HG03342 (cell line): ENCODE measurements around the gene SIL1.
"Not testable (repeated sequence)": the region's sequence is repeated elsewhere in the genome, so short reads cannot be mapped to it uniquely, and the experiment has no call there.

Source experiments
- ATAC-seq: cut with Tn5 transposase; IDR thresholded peaks from one replicate; pipeline ENCODE4 v1.9.1; 2021; ENCODE audit warnings: mild to moderate bottlenecking, moderate library complexity; ENCODE audit not compliant: unreplicated experiment

The SIL1 gene

GRCh38 chr5:139177809-139178588, 20.2 kb downstream of the SIL1 start:
- peak; percentile 49 for ATAC-seq

GRCh38 chr5:139177281-139177680, 20.9 kb downstream of the SIL1 start:
- not testable (repeated sequence) for ATAC-seq

- ATAC-seq = not testable (repeated sequence)
Observed at GRCh38 chr5:139174382-139174781, 23.8 kb downstream of the SIL1 start.

GRCh38 chr5:139171779-139172404, 26.3 kb downstream of the SIL1 start:
- no peak for ATAC-seq

- no peak for ATAC-seq
Observed at GRCh38 chr5:139167952-139168720, 30.0 kb downstream of the SIL1 start.

- ATAC-seq = no peak
Observed at GRCh38 chr5:139167533-139167932, 30.6 kb downstream of the SIL1 start.

GRCh38 chr5:139167063-139167462, 31.1 kb downstream of the SIL1 start:
- no peak for ATAC-seq

GRCh38 chr5:139164897-139165296, 33.3 kb downstream of the SIL1 start:
- ATAC-seq = not testable (repeated sequence)

GRCh38 chr5:139164020-139164419, 34.1 kb downstream of the SIL1 start:
- no peak for ATAC-seq

GRCh38 chr5:139162448-139162847, 35.7 kb downstream of the SIL1 start:
- no peak for ATAC-seq

GRCh38 chr5:139158791-139159190, 39.4 kb downstream of the SIL1 start:
- ATAC-seq = no peak

GRCh38 chr5:139157556-139157955, 40.6 kb downstream of the SIL1 start:
- no peak for ATAC-seq

- ATAC-seq = no peak
Observed at GRCh38 chr5:139156814-139157213, 41.4 kb downstream of the SIL1 start.

- ATAC-seq = no peak
Observed at GRCh38 chr5:139155333-139155732, 42.8 kb downstream of the SIL1 start.

GRCh38 chr5:139151902-139152301, 46.3 kb downstream of the SIL1 start:
- no peak for ATAC-seq

GRCh38 chr5:139150367-139150999, 47.7 kb downstream of the SIL1 start:
- ATAC-seq = no peak

GRCh38 chr5:139149477-139150199, 48.5 kb downstream of the SIL1 start:
- no peak for ATAC-seq

GRCh38 chr5:139148986-139149385, 49.2 kb downstream of the SIL1 start:
- ATAC-seq = no peak

- no peak for ATAC-seq
Observed at GRCh38 chr5:139148306-139148705, 49.9 kb downstream of the SIL1 start.

GRCh38 chr5:139147483-139148087, 50.6 kb downstream of the SIL1 start:
- no peak for ATAC-seq
